Gastroesophageal sphincter (tissue), 3 donors: ENCODE data around the gene NKD2.

Source experiments
- CTCF ChIP-seq, 4 experiments: fragments of 200-600 bp in 2 of 4; fragments of 450-650 bp in 2 of 4; sonication (generic) in 1 of 4; IDR thresholded peaks; one replicate each; pipeline ENCODE4 v1.5.1; 2017 to 2019; ENCODE audit warnings: antibody characterized with exemption in 4 of 4, mild to moderate bottlenecking in 2 of 4, moderate library complexity in 2 of 4
- POLR2A ChIP-seq, 2 donors: fragments of 450-650 bp; IDR thresholded peaks; one replicate each; pipeline ENCODE4 v1.6.1; 2017; ENCODE audit warnings: antibody characterized with exemption in 2 of 2, mild to moderate bottlenecking in 2 of 2, moderate library complexity in 1 of 2
- POLR2AphosphoS5 ChIP-seq: sonication (generic); formaldehyde crosslinking; IDR thresholded peaks from one replicate; pipeline ENCODE4 v1.6.1; 2017; ENCODE audit warnings: antibody characterized with exemption

- no peak for TF ChIP-seq POLR2A (IDR thresholded peaks at IDR 0.05)
- no peak for TF ChIP-seq CTCF (IDR thresholded peaks at IDR 0.05)
- TF ChIP-seq POLR2AphosphoS5: no peak
Observed at GRCh38 chr5:1000329-1000728, 8.3 kb upstream of the NKD2 start.
